Measurements from ENCODE around the gene CRP.

GRCh38 chr1:159737238-159737916 lies 23.0 kb upstream of the CRP start:
- TF ChIP-seq EZH2 (conservative IDR thresholded peaks at IDR 0.05; ENCODE audit: low read depth, low read length) (no peak), POLR2AphosphoS5 (IDR thresholded peaks at IDR 0.05; ENCODE audit: low read depth, low read length) (no peak), SIN3A (IDR thresholded peaks at IDR 0.05; ENCODE audit: borderline replicate concordance, low read depth, low read length) (no peak), ZBTB37 (CRISPR knock-in tag; IDR thresholded peaks at IDR 0.05) (no peak), ZKSCAN8 (CRISPR knock-in tag; IDR thresholded peaks at IDR 0.05; ENCODE audit: borderline replicate concordance) (no peak), POLR2A (IDR thresholded peaks at IDR 0.05; ENCODE audit: insufficient read depth in 1 of 2, low read depth in 2 of 2, low read length in 2 of 2) (no peak), ZFP36L1 (CRISPR knock-in tag; IDR thresholded peaks at IDR 0.05) (no peak), RAD21 (CRISPR knock-in tag; IDR thresholded peaks at IDR 0.05) (no peak), HCFC1 (IDR thresholded peaks at IDR 0.05; ENCODE audit: low read depth, low read length) (no peak)
- TF ChIP-seq, protein P1, sequence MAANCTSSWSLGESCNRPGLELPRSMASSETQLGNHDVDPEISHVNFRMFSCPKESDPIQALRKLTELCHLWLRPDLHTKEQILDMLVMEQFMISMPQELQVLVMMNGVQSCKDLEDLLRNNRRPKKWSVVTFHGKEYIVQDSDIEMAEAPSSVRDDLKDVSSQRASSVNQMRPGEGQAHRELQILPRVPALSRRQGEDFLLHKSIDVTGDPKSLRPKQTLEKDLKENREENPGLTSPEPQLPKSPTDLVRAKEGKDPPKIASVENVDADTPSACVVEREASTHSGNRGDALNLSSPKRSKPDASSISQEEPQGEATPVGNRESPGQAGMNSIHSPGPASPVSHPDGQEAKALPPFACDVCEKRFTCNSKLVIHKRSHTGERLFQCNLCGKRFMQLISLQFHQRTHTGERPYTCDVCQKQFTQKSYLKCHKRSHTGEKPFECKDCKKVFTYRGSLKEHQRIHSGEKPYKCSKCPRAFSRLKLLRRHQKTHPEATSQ (CRISPR knock-in tag; IDR thresholded peaks at IDR 0.05; ENCODE audit: borderline replicate concordance) = no peak
- TF ChIP-seq, protein P2, sequence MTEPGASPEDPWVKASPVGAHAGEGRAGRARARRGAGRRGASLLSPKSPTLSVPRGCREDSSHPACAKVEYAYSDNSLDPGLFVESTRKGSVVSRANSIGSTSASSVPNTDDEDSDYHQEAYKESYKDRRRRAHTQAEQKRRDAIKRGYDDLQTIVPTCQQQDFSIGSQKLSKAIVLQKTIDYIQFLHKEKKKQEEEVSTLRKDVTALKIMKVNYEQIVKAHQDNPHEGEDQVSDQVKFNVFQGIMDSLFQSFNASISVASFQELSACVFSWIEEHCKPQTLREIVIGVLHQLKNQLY (CRISPR knock-in tag; IDR thresholded peaks at IDR 0.05) = no peak

Measured in HepG2 (cell line).